ENCODE results near the gene AIG1.

The AIG1 gene

DNA sequence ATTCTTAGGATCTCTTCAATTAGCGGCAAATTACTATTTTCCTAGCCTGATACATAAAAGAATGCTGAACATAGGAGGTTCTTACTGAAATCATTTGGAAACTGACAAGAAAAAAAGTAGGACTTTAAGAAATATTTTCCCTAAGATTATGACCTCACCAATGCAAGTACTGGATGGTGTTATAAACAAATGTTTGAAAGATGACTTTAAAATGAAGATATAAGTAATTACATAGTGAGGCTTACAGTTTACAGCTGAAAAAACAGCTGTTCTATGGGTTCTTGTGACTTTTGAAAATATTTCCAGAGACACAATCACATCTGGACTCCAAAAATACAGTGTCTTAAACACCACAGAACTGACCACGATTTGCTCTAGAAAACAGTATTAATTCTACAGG, 324.9 kb downstream of the AIG1 start:
- TF ChIP-seq, protein P1, sequence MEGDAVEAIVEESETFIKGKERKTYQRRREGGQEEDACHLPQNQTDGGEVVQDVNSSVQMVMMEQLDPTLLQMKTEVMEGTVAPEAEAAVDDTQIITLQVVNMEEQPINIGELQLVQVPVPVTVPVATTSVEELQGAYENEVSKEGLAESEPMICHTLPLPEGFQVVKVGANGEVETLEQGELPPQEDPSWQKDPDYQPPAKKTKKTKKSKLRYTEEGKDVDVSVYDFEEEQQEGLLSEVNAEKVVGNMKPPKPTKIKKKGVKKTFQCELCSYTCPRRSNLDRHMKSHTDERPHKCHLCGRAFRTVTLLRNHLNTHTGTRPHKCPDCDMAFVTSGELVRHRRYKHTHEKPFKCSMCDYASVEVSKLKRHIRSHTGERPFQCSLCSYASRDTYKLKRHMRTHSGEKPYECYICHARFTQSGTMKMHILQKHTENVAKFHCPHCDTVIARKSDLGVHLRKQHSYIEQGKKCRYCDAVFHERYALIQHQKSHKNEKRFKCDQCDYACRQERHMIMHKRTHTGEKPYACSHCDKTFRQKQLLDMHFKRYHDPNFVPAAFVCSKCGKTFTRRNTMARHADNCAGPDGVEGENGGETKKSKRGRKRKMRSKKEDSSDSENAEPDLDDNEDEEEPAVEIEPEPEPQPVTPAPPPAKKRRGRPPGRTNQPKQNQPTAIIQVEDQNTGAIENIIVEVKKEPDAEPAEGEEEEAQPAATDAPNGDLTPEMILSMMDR (IDR thresholded peaks at IDR 0.05; ENCODE audit: low read depth, low read length), result no peak
- no peak for DNase-seq (ENCODE audit: extremely low read depth, low read depth)

GRCh38 chr6:143390278-143390677, 329.6 kb downstream of the AIG1 start:
- TF ChIP-seq, protein P1 (IDR thresholded peaks at IDR 0.05; ENCODE audit: low read depth, low read length), result no peak
- DNase-seq (ENCODE audit: extremely low read depth, low read depth), result no peak

Measured in AG09319 (cell line).